A673 (cell line): Measurements from ENCODE around the gene SLC35F1.

Experiments
- CTCF ChIP-seq: fragments of 300-800, 200-600 bp; sonication (generic); conservative IDR thresholded peaks from 2 replicates; pipeline ENCODE4 v1.5.1; 2017; ENCODE audit warnings: low read depth, mild to moderate bottlenecking, antibody characterized with exemption, low read length, moderate library complexity, mixed read lengths
- EZH2 ChIP-seq: fragments of 200-600 bp; sonication (generic); IDR thresholded peaks from 2 replicates; pipeline ENCODE4 v1.6.1; 2017; ENCODE audit warnings: borderline replicate concordance, low read depth, mild to moderate bottlenecking, mixed read lengths, antibody characterized with exemption, low read length; ENCODE audit not compliant: poor library complexity, severe bottlenecking

GRCh38 chr6:118152524-118152923, 245.5 kb downstream of the SLC35F1 start:
- no peak for TF ChIP-seq CTCF
- TF ChIP-seq EZH2, result no peak
